NCI-H1092 treated with DMSO at 0.1 percent for 48 hours (cell line): ENCODE measurements around the gene SMIM12.

Experiments used
- DNase-seq: peaks from one replicate; lab custom pipeline; 2025; lab: John Stamatoyannopoulos, UW

Gene SMIM12

GRCh38 chr1:34859446-34860200 is at the start of gene SMIM12:
Gene SMIM12 (minus strand): TSS chr1:34859749. CDS start chr1:34855977, 3,772 bp downstream.
- peak; percentile 95 for DNase-seq

- no peak for DNase-seq
Measured at GRCh38 chr1:34908369-34908768, 48.8 kb upstream of the SMIM12 start.

GRCh38 chr1:34907487-34908090 is 48.0 kb upstream of the SMIM12 start:
- DNase-seq: no peak

- DNase-seq: no peak
Measured at GRCh38 chr1:34906756-34907155, 47.2 kb upstream of the SMIM12 start.

GRCh38 chr1:34906222-34906621 is 46.7 kb upstream of the SMIM12 start:
- no peak for DNase-seq

GRCh38 chr1:34905098-34905459 is 45.5 kb upstream of the SMIM12 start:
- DNase-seq: no peak

- no peak for DNase-seq
Measured at GRCh38 chr1:34904236-34905097, 44.9 kb upstream of the SMIM12 start.

GRCh38 chr1:34901919-34902318 is 42.4 kb upstream of the SMIM12 start:
- DNase-seq: no peak

GRCh38 chr1:34900775-34901502 is 41.4 kb upstream of the SMIM12 start:
- no peak for DNase-seq

GRCh38 chr1:34899906-34900305 is 40.4 kb upstream of the SMIM12 start:
- DNase-seq: no peak

GRCh38 chr1:34899471-34899870 is 39.9 kb upstream of the SMIM12 start:
- no peak for DNase-seq

- peak; percentile 17 for DNase-seq
Measured at GRCh38 chr1:34898330-34898761, 38.8 kb upstream of the SMIM12 start.

GRCh38 chr1:34896612-34897011 is 37.1 kb upstream of the SMIM12 start:
- DNase-seq: no peak

GRCh38 chr1:34889705-34890104 is 30.2 kb upstream of the SMIM12 start:
- no peak for DNase-seq

- no peak for DNase-seq
Measured at GRCh38 chr1:34887593-34887992, 28.0 kb upstream of the SMIM12 start.

GRCh38 chr1:34885405-34886247 is 26.1 kb upstream of the SMIM12 start:
- DNase-seq: no peak

- DNase-seq: no peak
Measured at GRCh38 chr1:34884961-34885360, 25.4 kb upstream of the SMIM12 start.

GRCh38 chr1:34884536-34884935 is 25.0 kb upstream of the SMIM12 start:
- no peak for DNase-seq

GRCh38 chr1:34879230-34879629 is 19.7 kb upstream of the SMIM12 start:
- no peak for DNase-seq

GRCh38 chr1:34876406-34876805 is 16.9 kb upstream of the SMIM12 start:
- no peak for DNase-seq

- no peak for DNase-seq
Measured at GRCh38 chr1:34874296-34874952, 14.9 kb upstream of the SMIM12 start.
